C4-2B (cell line): ENCODE data around the gene COX8C.

Experiments
- ZFX ChIP-seq: fragments of 450-650 bp; IDR thresholded peaks from 2 replicates; pipeline ENCODE4 v1.6.1; 2017
- TF ChIP-seq, protein P1 (sequence below): fragments of 450-650 bp; conservative IDR thresholded peaks from 2 replicates; pipeline ENCODE4 v1.5.1; 2017; ENCODE audit warnings: mild to moderate bottlenecking

DNA sequence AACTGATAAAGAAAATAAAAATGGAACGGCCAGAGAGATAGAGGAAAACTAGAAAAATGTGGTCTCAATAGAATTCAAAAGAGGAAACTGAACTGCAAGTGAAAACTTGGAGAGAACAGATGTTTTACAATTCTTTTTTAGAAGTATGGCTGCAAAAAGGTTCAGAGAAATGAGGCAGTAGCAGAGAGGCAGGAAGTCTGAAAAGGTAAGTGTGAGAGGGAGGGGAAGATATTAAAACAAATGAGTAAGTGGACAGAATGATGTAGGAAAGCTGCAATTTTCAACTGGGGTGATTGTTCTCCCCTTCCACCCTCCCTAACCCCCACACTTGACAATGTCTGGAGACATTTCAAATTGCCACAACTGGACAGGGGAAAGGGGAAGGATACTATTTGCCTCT is 27.0 kb upstream of the COX8C start:
- TF ChIP-seq, protein P1, sequence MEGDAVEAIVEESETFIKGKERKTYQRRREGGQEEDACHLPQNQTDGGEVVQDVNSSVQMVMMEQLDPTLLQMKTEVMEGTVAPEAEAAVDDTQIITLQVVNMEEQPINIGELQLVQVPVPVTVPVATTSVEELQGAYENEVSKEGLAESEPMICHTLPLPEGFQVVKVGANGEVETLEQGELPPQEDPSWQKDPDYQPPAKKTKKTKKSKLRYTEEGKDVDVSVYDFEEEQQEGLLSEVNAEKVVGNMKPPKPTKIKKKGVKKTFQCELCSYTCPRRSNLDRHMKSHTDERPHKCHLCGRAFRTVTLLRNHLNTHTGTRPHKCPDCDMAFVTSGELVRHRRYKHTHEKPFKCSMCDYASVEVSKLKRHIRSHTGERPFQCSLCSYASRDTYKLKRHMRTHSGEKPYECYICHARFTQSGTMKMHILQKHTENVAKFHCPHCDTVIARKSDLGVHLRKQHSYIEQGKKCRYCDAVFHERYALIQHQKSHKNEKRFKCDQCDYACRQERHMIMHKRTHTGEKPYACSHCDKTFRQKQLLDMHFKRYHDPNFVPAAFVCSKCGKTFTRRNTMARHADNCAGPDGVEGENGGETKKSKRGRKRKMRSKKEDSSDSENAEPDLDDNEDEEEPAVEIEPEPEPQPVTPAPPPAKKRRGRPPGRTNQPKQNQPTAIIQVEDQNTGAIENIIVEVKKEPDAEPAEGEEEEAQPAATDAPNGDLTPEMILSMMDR, result no peak
- TF ChIP-seq ZFX, result no peak
